Measurements from ENCODE around the gene CHRNA10.
"Not testable (repeated sequence)": the region's sequence is repeated elsewhere in the genome, so short reads cannot be mapped to it uniquely, and the experiment has no call there.

GRCh38 chr11:3657331-3657730, 13.9 kb downstream of the CHRNA10 start:
- TF ChIP-seq CTCF (conservative IDR thresholded peaks at IDR 0.05 in 1 of 2, IDR thresholded peaks at IDR 0.05 in 1 of 2; ENCODE audit: extremely low read depth in 1 of 2, insufficient read depth in 1 of 2, low read depth in 1 of 2, low read length in 2 of 2); EZH2 (IDR thresholded peaks at IDR 0.05; ENCODE audit: borderline replicate concordance, low read length): not testable (repeated sequence)

All from mammary epithelial cell (primary cell).